Right atrium auricular region (tissue), 2 donors: ENCODE results near the gene RASSF1. TPM values are rescaled to one million over a fixed set of nuclear protein-coding genes. Genes with fewer than 3 reads are reported as not detected.

Experiments used
- DNase-seq: peaks from one replicate; pipeline ENCODE4 v3.0.0-alpha.2; 2019; ENCODE audit warnings: low spot score
- H3K27ac ChIP-seq, 2 donors: fragments of 200-600 bp; sonication (generic); 1 replicate in 1 of 2; 2 replicates in 1 of 2; pipeline ENCODE4 v1.5.1; 2016 to 2019
- H3K27me3 ChIP-seq, 2 donors: fragments of 200-600 bp; sonication (generic); one replicate each; pipeline versions ENCODE4 v1.5.1 to v1.6.0; 2017 to 2019
- H3K36me3 ChIP-seq: fragments of 200-600 bp; sonication (generic); one replicate; pipeline ENCODE4 v1.5.1; 2016
- H3K4me1 ChIP-seq, 2 donors: fragments of 200-600 bp; sonication (generic); one replicate each; pipeline versions ENCODE4 v1.5.1 to v1.6.0; 2017 to 2019
- H3K4me3 ChIP-seq, 2 donors: fragments of 200-600 bp; sonication (generic); 1 replicate in 1 of 2; 2 replicates in 1 of 2; pipeline ENCODE4 v1.5.1; 2017 to 2019; ENCODE audit warnings: mild to moderate bottlenecking in 1 of 2, moderate library complexity in 1 of 2
- H3K9me3 ChIP-seq, 2 donors: fragments of 200-600 bp; sonication (generic); one replicate each; pipeline ENCODE4 v1.5.1; 2019
- total RNA-seq, 2 donors: library from RNA; depleted of rRNA; stranded (reverse); fragments of >200 nt; gene quantifications; one replicate each; pipeline ENCODE4 v1.1.0, GENCODE V29; 2016
- TF ChIP-seq, protein P1 (sequence below), 2 donors: fragments of 200-600 bp; sonication (generic); IDR thresholded peaks; one replicate each; pipeline ENCODE4 v1.5.1; 2019; ENCODE audit warnings: antibody characterized with exemption in 2 of 2

The RASSF1 gene
- total RNA-seq, 2 donors from 2014 or later: 18.6 to 25.9 TPM

DNA sequence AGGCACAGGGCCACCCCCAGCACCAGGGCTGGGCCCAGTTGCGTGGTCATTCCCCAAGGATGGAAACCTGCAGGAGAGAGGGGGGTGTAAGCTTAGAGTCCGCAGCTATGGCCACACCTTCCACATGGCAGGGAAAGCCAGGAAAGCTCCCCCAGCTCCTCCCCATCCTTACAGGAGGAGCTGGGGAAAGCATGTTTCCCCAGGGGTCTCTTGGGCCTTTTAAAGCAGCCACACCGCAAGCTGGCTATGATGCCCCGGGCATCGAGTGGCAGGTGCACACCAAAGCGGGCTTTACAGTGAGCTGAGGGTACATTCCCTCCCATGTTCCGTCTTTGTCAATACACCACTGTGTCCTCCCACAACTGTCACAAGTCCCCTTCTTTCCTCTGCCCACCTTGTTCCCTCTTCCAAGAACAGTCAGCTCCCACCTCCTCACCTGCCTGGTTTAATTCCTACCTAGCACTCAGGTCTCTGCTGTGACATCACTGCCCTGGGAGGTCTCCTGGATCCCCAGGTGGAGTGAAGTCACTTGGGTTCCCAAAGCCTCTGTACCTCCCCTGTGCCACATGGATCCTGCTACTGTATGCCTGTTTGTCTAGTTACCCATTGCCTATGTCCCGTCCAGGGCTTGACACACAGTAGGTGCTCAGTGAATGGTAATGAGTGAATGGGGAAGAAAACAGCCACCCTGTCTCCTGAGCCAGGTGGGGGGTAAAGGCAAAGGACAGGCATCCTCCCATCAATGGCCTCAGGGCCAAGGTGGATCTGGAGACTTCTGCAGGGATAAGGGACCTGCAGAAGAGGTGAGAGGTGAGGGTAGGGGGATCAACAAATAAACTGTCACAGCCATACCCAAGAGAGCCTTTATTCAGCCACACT is 44.8 kb downstream of the RASSF1 start:
- DNase-seq: no peak
- TF ChIP-seq, protein P1, sequence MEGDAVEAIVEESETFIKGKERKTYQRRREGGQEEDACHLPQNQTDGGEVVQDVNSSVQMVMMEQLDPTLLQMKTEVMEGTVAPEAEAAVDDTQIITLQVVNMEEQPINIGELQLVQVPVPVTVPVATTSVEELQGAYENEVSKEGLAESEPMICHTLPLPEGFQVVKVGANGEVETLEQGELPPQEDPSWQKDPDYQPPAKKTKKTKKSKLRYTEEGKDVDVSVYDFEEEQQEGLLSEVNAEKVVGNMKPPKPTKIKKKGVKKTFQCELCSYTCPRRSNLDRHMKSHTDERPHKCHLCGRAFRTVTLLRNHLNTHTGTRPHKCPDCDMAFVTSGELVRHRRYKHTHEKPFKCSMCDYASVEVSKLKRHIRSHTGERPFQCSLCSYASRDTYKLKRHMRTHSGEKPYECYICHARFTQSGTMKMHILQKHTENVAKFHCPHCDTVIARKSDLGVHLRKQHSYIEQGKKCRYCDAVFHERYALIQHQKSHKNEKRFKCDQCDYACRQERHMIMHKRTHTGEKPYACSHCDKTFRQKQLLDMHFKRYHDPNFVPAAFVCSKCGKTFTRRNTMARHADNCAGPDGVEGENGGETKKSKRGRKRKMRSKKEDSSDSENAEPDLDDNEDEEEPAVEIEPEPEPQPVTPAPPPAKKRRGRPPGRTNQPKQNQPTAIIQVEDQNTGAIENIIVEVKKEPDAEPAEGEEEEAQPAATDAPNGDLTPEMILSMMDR (IDR thresholded peaks at IDR 0.05): no peak
- Histone ChIP-seq H3K4me3 (no peak overlapping the region), H3K36me3 (no peaks in the 10 kb centered on the region), H3K9me3 (no peaks in the 10 kb centered on the region), H3K4me1 (peaks cover 0 to 49% of the 10 kb centered on the region in 2 donors), H3K27ac (no peak overlapping the region), H3K27me3 (no peaks in the 10 kb centered on the region)

DNA sequence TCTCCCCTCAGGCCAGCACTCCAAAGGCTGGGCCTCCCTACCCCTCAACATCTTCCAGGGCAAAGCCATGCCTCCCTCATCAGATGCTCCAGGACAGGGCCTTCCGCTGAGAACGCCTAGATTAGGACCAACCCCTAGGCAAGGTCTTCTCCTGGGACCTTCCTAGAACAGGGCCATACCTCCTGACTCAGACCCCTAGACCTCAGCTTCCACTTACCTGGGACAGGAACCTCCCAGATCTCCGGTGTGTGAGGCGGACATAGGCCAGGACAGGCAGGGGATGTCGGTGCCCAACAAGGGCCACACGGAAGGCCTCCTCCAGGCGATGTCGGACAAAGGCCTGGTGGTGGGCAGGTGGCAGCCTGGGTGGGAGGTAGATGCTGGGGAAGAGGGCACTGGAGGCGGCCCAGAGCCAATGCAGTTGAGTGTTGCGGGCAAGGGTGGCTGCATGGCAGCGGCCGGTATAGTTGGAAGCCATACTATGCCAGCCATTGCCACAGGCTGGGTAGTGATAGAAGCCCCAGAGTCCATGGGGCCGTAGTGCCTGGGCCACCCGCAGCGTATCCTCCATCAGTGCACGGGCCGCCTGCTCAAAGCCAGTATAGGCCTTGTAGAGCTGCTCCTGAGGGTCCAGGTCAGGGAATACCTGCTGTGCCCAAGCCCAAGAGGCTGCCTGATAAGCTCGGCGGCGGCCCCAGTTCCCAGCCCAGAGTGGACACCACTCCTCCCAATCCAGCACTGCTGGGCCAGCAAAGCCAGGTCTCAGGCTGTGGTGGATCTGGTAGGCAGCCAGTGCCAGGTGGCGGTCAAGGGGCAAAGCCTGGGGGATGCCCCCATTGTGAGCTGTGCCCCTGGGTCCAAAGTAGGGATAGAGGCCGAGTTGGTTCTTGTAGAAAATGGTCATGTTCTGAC is 45.9 kb downstream of the RASSF1 start:
- Histone ChIP-seq H3K4me3 (no peak overlapping the region), H3K27me3 (no peaks in the 10 kb centered on the region), H3K36me3 (peaks cover 8% of the 10 kb centered on the region), H3K27ac (no peak overlapping the region), H3K4me1 (peaks cover 0 to 46% of the 10 kb centered on the region in 2 donors), H3K9me3 (no peaks in the 10 kb centered on the region)
- TF ChIP-seq, protein P1 (IDR thresholded peaks at IDR 0.05): no peak
- DNase-seq: no peak

DNA sequence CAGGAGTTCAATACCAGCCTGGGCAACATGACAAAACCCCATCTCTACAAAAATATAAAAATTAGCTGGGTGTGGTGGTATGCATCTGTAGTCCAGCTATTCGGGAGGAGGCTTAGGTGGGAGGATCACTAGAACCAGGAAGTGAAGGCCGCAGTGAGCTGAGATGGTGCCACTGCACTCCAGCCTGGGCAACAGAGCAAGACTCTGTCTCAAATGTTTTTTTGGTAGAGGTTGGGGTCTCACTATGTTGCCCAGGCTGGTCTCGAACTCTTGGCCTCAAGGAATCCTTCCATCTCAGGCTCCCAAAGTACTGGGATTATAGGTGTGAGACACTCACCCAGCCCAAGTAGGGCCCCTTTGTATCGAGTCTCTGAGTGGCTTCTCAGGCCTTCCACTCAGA is 46.5 kb downstream of the RASSF1 start:
- Histone ChIP-seq H3K27me3 (no peaks in the 10 kb centered on the region), H3K36me3 (peaks cover 15% of the 10 kb centered on the region), H3K9me3 (no peaks in the 10 kb centered on the region), H3K4me1 (peaks cover 0 to 44% of the 10 kb centered on the region in 2 donors), H3K27ac (no peak overlapping the region), H3K4me3 (no peak overlapping the region)
- no peak for DNase-seq
- TF ChIP-seq, protein P1 (IDR thresholded peaks at IDR 0.05): no peak

DNA sequence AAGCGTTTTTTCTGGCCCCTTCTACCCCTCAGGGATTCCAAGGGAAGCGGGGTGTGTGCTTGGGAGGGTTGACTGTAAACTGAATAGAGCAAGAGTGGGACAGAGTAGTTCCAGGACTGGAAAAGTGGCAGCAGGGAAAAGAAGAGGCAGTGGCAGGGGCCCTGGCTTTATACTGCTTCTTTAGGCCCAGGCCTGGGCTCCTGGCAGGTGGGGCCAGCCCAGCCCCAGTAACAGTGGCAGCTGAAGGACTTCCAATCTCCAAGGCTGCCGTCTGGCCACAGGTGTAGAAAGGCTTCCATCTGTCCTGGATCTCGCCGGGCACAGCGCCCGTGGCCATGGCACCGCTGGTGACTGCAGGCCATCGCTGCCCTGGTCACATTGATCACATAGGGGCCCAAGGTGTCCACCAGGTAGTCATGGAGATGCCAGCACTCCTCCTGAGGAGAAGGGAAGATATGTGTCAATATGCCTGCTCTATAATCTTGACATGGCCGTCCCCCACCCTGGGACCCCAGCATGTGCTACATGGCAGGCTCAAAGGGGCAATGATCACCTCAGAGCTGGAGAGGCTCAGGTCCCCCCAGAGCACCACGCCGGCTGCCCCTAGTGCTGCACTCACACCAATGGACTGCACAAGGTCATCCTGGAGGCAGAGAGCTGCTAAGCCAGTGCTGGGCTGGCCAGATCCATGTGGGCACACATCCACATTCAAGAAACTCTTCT is 47.4 kb downstream of the RASSF1 start:
- Histone ChIP-seq H3K36me3 (peaks cover 24% of the 10 kb centered on the region), H3K4me1 (peaks cover 0 to 37% of the 10 kb centered on the region in 2 donors), H3K27ac (peak overlapping the region; percentile 91 to 96), H3K4me3 (peak overlapping the region in 1 of 2 donors; percentile 99), H3K9me3 (no peaks in the 10 kb centered on the region), H3K27me3 (no peaks in the 10 kb centered on the region)
- no peak for DNase-seq
- TF ChIP-seq, protein P1 (IDR thresholded peaks at IDR 0.05): no peak
